ENCODE measurements around the gene MVD. TPM values are rescaled to one million over a fixed set of nuclear protein-coding genes. Genes with fewer than 3 reads are reported as not detected.

Gene MVD
- total and polyA plus RNA-seq, 2 donors (not counting 1 experiment from before 2014, with no cell fraction given), result 35.9 to 204 TPM

- TF ChIP-seq CTCF (conservative IDR thresholded peaks at IDR 0.05 in 1 of 2, IDR thresholded peaks at IDR 0.05 in 1 of 2; ENCODE audit: low read depth in 1 of 2, low read length in 2 of 2), result no peak
- no peak for TF ChIP-seq EZH2 (IDR thresholded peaks at IDR 0.05; ENCODE audit: low read length, missing control alignments)
Observed at GRCh38 chr16:88706229-88706964, 43.5 kb upstream of the MVD start, which contains the start of the genes CTU2 and RNF166. TSS of gene CTU2 (plus strand) at chr16:88706503. CDS start at chr16:88706531, 28 bp downstream. TSS of gene RNF166 (minus strand) at chr16:88706408. CDS start at chr16:88706325, 83 bp downstream.

GRCh38 chr16:88705801-88706228, 42.9 kb upstream of the MVD start:
- Histone ChIP-seq H3K27ac (ENCODE audit: insufficient read depth, low read length) (peak overlapping the region; percentile 52), H3K4me2 (ENCODE audit: extremely low read depth, insufficient read depth, low read length) (peak overlapping the region; percentile 95), H3K27me3 (ENCODE audit: control insufficient read depth, insufficient read depth, low read length) (no peaks in the 10 kb centered on the region), H4K20me1 (ENCODE audit: control insufficient read depth, extremely low read depth, insufficient read depth, low read length) (no peaks in the 10 kb centered on the region), H2AFZ (ENCODE audit: low read length) (no peak overlapping the region), H3K9me3 (ENCODE audit: control insufficient read depth, insufficient read depth, low read depth, low read length) (no peaks in the 10 kb centered on the region), H3K79me2 (ENCODE audit: control insufficient read depth, insufficient read depth, low read length) (peaks cover 43% of the 10 kb centered on the region), H3K36me3 (ENCODE audit: control insufficient read depth, insufficient read depth, low read length) (peaks cover 5% of the 10 kb centered on the region), H3K4me1 (ENCODE audit: control insufficient read depth, extremely low read depth, insufficient read depth, low read length) (peaks cover 10% of the 10 kb centered on the region), H3K9ac (ENCODE audit: insufficient read depth, low read length) (peak overlapping the region; percentile 85), H3K4me3 (replicated peaks in 1 of 4; ENCODE audit: control extremely low read depth in 1 of 4, insufficient read depth in 1 of 4, low read depth in 3 of 4, low read length in 4 of 4) (peak overlapping the region; percentile 61 to 91 (median 87))
- DNase-seq (ENCODE audit: low read depth in 2 of 2), result no peak
- TF ChIP-seq CTCF (conservative IDR thresholded peaks at IDR 0.05 in 1 of 2, IDR thresholded peaks at IDR 0.05 in 1 of 2; ENCODE audit: low read depth in 1 of 2, low read length in 2 of 2) (no peak), EZH2 (IDR thresholded peaks at IDR 0.05; ENCODE audit: low read length, missing control alignments) (no peak)

More at GRCh38 chr16:88706229-88706964, 43.5 kb upstream of the MVD start, which contains the start of the genes CTU2 and RNF166:
- peak within 1 kb of the TSS; percentile 40 for H2AFZ ChIP-seq (ENCODE audit: low read length)
- H3K36me3 ChIP-seq (ENCODE audit: control insufficient read depth, insufficient read depth, low read length), result peaks cover 7% of the 10 kb centered on the region
- H3K27ac ChIP-seq (ENCODE audit: insufficient read depth, low read length), result peak within 1 kb of the TSS; percentile 67
- H3K4me1 ChIP-seq (ENCODE audit: control insufficient read depth, extremely low read depth, insufficient read depth, low read length), result peaks cover 5% of the 10 kb centered on the region
- peak; percentile 85 to 86 for DNase-seq (ENCODE audit: low read depth in 2 of 2)
- H3K4me2 ChIP-seq (ENCODE audit: extremely low read depth, insufficient read depth, low read length), result peak within 1 kb of the TSS; percentile 95
- H3K4me3 ChIP-seq (replicated peaks in 1 of 4; ENCODE audit: control extremely low read depth in 1 of 4, insufficient read depth in 1 of 4, low read depth in 3 of 4, low read length in 4 of 4), result peak within 1 kb of the TSS; percentile 79 to 91 (median 87)
- H3K9me3 ChIP-seq (ENCODE audit: control insufficient read depth, insufficient read depth, low read depth, low read length), result no peaks in the 10 kb centered on the region
- H3K79me2 ChIP-seq (ENCODE audit: control insufficient read depth, insufficient read depth, low read length), result peaks cover 43% of the 10 kb centered on the region
- no peaks in the 10 kb centered on the region for H3K27me3 ChIP-seq (ENCODE audit: control insufficient read depth, insufficient read depth, low read length)
- H4K20me1 ChIP-seq (ENCODE audit: control insufficient read depth, extremely low read depth, insufficient read depth, low read length), result no peaks in the 10 kb centered on the region
- H3K9ac ChIP-seq (ENCODE audit: insufficient read depth, low read length), result peak within 1 kb of the TSS; percentile 85

GRCh38 chr16:88705076-88705684, 42.3 kb upstream of the MVD start:
- Histone ChIP-seq H4K20me1 (ENCODE audit: control insufficient read depth, extremely low read depth, insufficient read depth, low read length) (no peaks in the 10 kb centered on the region), H3K9ac (ENCODE audit: insufficient read depth, low read length) (peak overlapping the region; percentile 13), H3K4me2 (ENCODE audit: extremely low read depth, insufficient read depth, low read length) (peak overlapping the region; percentile 95), H3K79me2 (ENCODE audit: control insufficient read depth, insufficient read depth, low read length) (peaks cover 40% of the 10 kb centered on the region), H3K9me3 (ENCODE audit: control insufficient read depth, insufficient read depth, low read depth, low read length) (no peaks in the 10 kb centered on the region), H3K36me3 (ENCODE audit: control insufficient read depth, insufficient read depth, low read length) (peaks cover 5% of the 10 kb centered on the region), H3K27ac (ENCODE audit: insufficient read depth, low read length) (peak overlapping the region; percentile 52), H3K27me3 (ENCODE audit: control insufficient read depth, insufficient read depth, low read length) (no peaks in the 10 kb centered on the region), H2AFZ (ENCODE audit: low read length) (no peak overlapping the region), H3K4me1 (ENCODE audit: control insufficient read depth, extremely low read depth, insufficient read depth, low read length) (peaks cover 14% of the 10 kb centered on the region), H3K4me3 (replicated peaks in 1 of 4; ENCODE audit: control extremely low read depth in 1 of 4, insufficient read depth in 1 of 4, low read depth in 3 of 4, low read length in 4 of 4) (peak overlapping the region; percentile 61 to 91 (median 87))
- no peak for TF ChIP-seq EZH2 (IDR thresholded peaks at IDR 0.05; ENCODE audit: low read length, missing control alignments)
- TF ChIP-seq CTCF (conservative IDR thresholded peaks at IDR 0.05 in 1 of 2, IDR thresholded peaks at IDR 0.05 in 1 of 2; ENCODE audit: low read depth in 1 of 2, low read length in 2 of 2), result no peak
- peak in 1 of 2 donors; percentile 49 for DNase-seq (ENCODE audit: low read depth in 2 of 2)

Measured in fibroblast of lung (primary cell).